Fibroblast of lung (primary cell): ENCODE data around the gene KRTAP24-1. TPM values are rescaled to one million over a fixed set of nuclear protein-coding genes. Genes with fewer than 3 reads are reported as not detected.

ENCODE experiments used
- DNase-seq, 2 donors: peaks; one replicate each; pipeline versions ENCODE4 v3.0.0 to v3.0.0-alpha.2; 2010; ENCODE audit warnings: low read depth in 2 of 2
- H2AFZ ChIP-seq: 2 replicates; pipeline ENCODE4 v1.5.1; 2012; ENCODE audit warnings: low read length, control low read depth, inconsistent platforms
- H3K27ac ChIP-seq: 2 replicates; pipeline ENCODE4 v1.5.1; 2011; ENCODE audit warnings: low read length, control low read depth; ENCODE audit not compliant: insufficient read depth
- H3K27me3 ChIP-seq: 2 replicates; pipeline ENCODE4 v1.5.1; 2011; ENCODE audit warnings: mild to moderate bottlenecking, low read length; ENCODE audit not compliant: control insufficient read depth, insufficient read depth
- H3K36me3 ChIP-seq: 2 replicates; pipeline ENCODE4 v1.5.1; 2011; ENCODE audit warnings: low read length; ENCODE audit not compliant: control insufficient read depth, insufficient read depth
- H3K4me1 ChIP-seq: 2 replicates; pipeline ENCODE4 v1.5.1; 2011; ENCODE audit warnings: low read length; ENCODE audit not compliant: control insufficient read depth, insufficient read depth; ENCODE audit errors: extremely low read depth
- H3K4me2 ChIP-seq: 2 replicates; pipeline ENCODE4 v1.5.1; 2011; ENCODE audit warnings: low read length, control low read depth; ENCODE audit not compliant: insufficient read depth; ENCODE audit errors: extremely low read depth
- H3K4me3 ChIP-seq, 4 experiments: fragments of 200-600 bp in 1 of 4; sonication (generic) in 1 of 4; replicated peaks in 1 of 4; 2 replicates each; pipeline ENCODE4 v1.5.1; 2011 to 2016; ENCODE audit warnings: low read length in 4 of 4, low read depth in 3 of 4, mild to moderate bottlenecking in 3 of 4, control low read depth in 2 of 4, inconsistent platforms in 1 of 4, mixed read lengths in 1 of 4; ENCODE audit not compliant: insufficient read depth in 1 of 4; ENCODE audit errors: control extremely low read depth in 1 of 4
- H3K79me2 ChIP-seq: 2 replicates; pipeline ENCODE4 v1.5.1; 2012; ENCODE audit warnings: mild to moderate bottlenecking, low read length, inconsistent platforms; ENCODE audit not compliant: control insufficient read depth, insufficient read depth
- H3K9ac ChIP-seq: 2 replicates; pipeline ENCODE4 v1.5.1; 2011; ENCODE audit warnings: mild to moderate bottlenecking, low read length, control low read depth; ENCODE audit not compliant: insufficient read depth
- H3K9me3 ChIP-seq: 2 replicates; pipeline ENCODE4 v1.5.1; 2012; ENCODE audit warnings: low read depth, low read length; ENCODE audit not compliant: control insufficient read depth, insufficient read depth
- H4K20me1 ChIP-seq: 2 replicates; pipeline ENCODE4 v1.5.1; 2011; ENCODE audit warnings: low read length; ENCODE audit not compliant: control insufficient read depth, insufficient read depth; ENCODE audit errors: extremely low read depth
- EZH2 ChIP-seq: IDR thresholded peaks from 2 replicates; pipeline ENCODE4 v1.5.1; 2012; ENCODE audit warnings: low read length, control low read depth, mild to moderate bottlenecking; ENCODE audit errors: missing control alignments
- polyA plus RNA-seq, 2 donors: library from polyadenylated mRNA; depleted of rRNA in 1 of 2; stranded (reverse) in 1 of 2; unstranded in 1 of 2; fragments of >200 nt; gene quantifications; 2 replicates each; pipeline ENCODE4 v1.2.1, GENCODE V29; 2011 to 2012; ENCODE audit warnings: missing spikeins in 1 of 2
- total RNA-seq: library from RNA; depleted of rRNA; stranded (reverse); fragments of >200 nt; gene quantifications from 2 replicates; pipeline ENCODE4 v1.2.1, GENCODE V29; 2014
- TF ChIP-seq, protein P1 (sequence below), 2 donors: IDR thresholded peaks in 1 of 2; conservative IDR thresholded peaks in 1 of 2; 1 replicate in 1 of 2; 2 replicates in 1 of 2; pipeline ENCODE4 v1.5.1; 2011 to 2012; ENCODE audit warnings: low read length in 2 of 2, control low read depth in 1 of 2, inconsistent platforms in 1 of 2, low read depth in 1 of 2, mild to moderate bottlenecking in 1 of 2

KRTAP24-1 gene
- total and polyA plus RNA-seq, 2 donors (not counting 1 experiment from before 2014, with no cell fraction given) = not detected

DNA sequence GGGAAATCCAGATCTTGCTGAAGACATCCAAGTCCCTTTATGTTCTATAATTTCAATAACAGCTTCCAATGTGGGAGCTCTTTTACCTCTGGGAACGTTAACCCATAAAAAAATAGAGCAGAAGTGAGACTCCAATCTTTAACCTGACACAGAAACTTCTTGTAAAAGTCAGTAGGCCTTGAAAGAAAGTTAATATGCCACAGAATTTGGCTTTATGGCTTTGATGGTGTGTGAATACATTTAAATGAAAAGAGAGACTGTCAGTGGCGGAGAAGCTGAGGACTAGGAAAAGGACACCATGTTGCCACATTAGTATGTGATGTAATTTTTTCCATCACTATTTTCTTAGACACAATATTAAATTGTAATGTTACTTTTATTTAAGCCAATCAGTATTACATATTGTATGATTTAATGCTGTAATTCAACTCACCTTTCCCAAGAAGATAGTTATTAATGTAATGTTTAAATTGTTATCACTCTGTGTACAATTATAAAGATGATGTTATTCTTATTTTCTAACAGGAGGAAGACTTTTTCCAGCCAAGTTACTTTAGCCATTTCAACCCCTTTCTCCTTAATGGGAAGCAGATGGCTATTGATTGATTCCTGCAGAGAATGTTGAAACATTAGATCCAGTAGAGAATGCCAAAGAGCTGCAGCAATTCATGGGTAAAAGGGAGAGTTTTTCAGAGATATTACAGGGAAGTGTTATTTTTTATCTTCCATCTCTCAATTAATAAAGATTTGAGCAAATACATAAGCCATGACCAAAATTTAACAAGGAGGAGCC, 49.3 kb downstream of the KRTAP24-1 start:
- H3K4me3 ChIP-seq = no peak overlapping the region
- H2AFZ ChIP-seq = no peak overlapping the region
- no peak for TF ChIP-seq EZH2
- TF ChIP-seq, protein P1, sequence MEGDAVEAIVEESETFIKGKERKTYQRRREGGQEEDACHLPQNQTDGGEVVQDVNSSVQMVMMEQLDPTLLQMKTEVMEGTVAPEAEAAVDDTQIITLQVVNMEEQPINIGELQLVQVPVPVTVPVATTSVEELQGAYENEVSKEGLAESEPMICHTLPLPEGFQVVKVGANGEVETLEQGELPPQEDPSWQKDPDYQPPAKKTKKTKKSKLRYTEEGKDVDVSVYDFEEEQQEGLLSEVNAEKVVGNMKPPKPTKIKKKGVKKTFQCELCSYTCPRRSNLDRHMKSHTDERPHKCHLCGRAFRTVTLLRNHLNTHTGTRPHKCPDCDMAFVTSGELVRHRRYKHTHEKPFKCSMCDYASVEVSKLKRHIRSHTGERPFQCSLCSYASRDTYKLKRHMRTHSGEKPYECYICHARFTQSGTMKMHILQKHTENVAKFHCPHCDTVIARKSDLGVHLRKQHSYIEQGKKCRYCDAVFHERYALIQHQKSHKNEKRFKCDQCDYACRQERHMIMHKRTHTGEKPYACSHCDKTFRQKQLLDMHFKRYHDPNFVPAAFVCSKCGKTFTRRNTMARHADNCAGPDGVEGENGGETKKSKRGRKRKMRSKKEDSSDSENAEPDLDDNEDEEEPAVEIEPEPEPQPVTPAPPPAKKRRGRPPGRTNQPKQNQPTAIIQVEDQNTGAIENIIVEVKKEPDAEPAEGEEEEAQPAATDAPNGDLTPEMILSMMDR (conservative IDR thresholded peaks at IDR 0.05 in 1 of 2, IDR thresholded peaks at IDR 0.05 in 1 of 2; ENCODE audit: low read depth in 1 of 2, low read length in 2 of 2) = no peak
- H3K9me3 ChIP-seq = no peaks in the 10 kb centered on the region
- no peak for DNase-seq
- H3K27ac ChIP-seq = no peak overlapping the region
- no peaks in the 10 kb centered on the region for H3K27me3 ChIP-seq
- H3K79me2 ChIP-seq = no peaks in the 10 kb centered on the region
- no peaks in the 10 kb centered on the region for H4K20me1 ChIP-seq
- no peak overlapping the region for H3K4me2 ChIP-seq
- no peaks in the 10 kb centered on the region for H3K4me1 ChIP-seq
- no peak overlapping the region for H3K9ac ChIP-seq
- no peaks in the 10 kb centered on the region for H3K36me3 ChIP-seq

DNA sequence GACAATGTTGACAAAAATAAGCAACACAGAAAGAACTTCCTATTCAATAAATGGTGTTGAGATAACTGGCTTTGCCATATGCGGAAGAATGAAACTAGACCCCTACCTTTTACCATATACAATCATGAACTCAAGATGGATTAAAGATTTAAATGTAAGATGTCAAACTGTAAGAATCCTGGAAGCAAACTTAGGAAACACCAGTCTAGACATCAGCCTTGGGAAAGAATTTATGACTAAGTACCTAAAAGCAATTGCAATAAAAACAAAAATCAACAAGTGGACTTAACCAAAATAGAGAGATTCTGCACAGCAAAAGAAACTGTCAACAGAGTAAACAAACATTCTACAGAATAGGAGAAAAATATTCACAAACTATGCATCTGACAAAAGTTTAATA, 50.7 kb downstream of the KRTAP24-1 start:
- H3K9me3 ChIP-seq = no peaks in the 10 kb centered on the region
- no peaks in the 10 kb centered on the region for H3K79me2 ChIP-seq
- no peak overlapping the region for H3K4me2 ChIP-seq
- H2AFZ ChIP-seq = no peak overlapping the region
- no peaks in the 10 kb centered on the region for H4K20me1 ChIP-seq
- no peaks in the 10 kb centered on the region for H3K27me3 ChIP-seq
- H3K4me1 ChIP-seq = peaks cover 3% of the 10 kb centered on the region
- H3K9ac ChIP-seq = no peak overlapping the region
- H3K4me3 ChIP-seq = no peak overlapping the region
- DNase-seq = no peak
- TF ChIP-seq EZH2 = no peak
- TF ChIP-seq, protein P1 (conservative IDR thresholded peaks at IDR 0.05 in 1 of 2, IDR thresholded peaks at IDR 0.05 in 1 of 2; ENCODE audit: low read depth in 1 of 2, low read length in 2 of 2) = no peak
- H3K27ac ChIP-seq = no peak overlapping the region
- no peaks in the 10 kb centered on the region for H3K36me3 ChIP-seq

Other genes starting within 250 kb of the KRTAP24-1 start
- gene CLDN17, start 116.1 kb downstream of the KRTAP24-1 start, total RNA-seq = not detected in 2 replicates
- gene CLDN17, start 116.1 kb downstream of the KRTAP24-1 start, polyA plus RNA-seq = not detected in 2 replicates
- gene CLDN8, start 66.9 kb downstream of the KRTAP24-1 start, total RNA-seq = not detected in 2 replicates
- gene CLDN8, start 66.9 kb downstream of the KRTAP24-1 start, polyA plus RNA-seq = not detected in 2 replicates
- gene KRTAP25-1, start 6.6 kb upstream of the KRTAP24-1 start, total RNA-seq = not detected in 2 replicates
- gene KRTAP25-1, start 6.6 kb upstream of the KRTAP24-1 start, polyA plus RNA-seq = not detected in 2 replicates
- not detected in 2 replicates for gene KRTAP26-1, start 37.4 kb upstream of the KRTAP24-1 start, total RNA-seq
- gene KRTAP26-1, start 37.4 kb upstream of the KRTAP24-1 start, polyA plus RNA-seq = not detected in 2 replicates
- gene KRTAP27-1, start 54.7 kb upstream of the KRTAP24-1 start, total RNA-seq = not detected in 2 replicates
- gene KRTAP27-1, start 54.7 kb upstream of the KRTAP24-1 start, polyA plus RNA-seq = not detected in 2 replicates
- not detected in 2 replicates for gene KRTAP23-1, start 65.7 kb upstream of the KRTAP24-1 start, total RNA-seq
- gene KRTAP23-1, start 65.7 kb upstream of the KRTAP24-1 start, polyA plus RNA-seq = not detected in 2 replicates
- gene KRTAP13-2, start 89.3 kb upstream of the KRTAP24-1 start, total RNA-seq = not detected in 2 replicates
- gene KRTAP13-2, start 89.3 kb upstream of the KRTAP24-1 start, polyA plus RNA-seq = not detected in 2 replicates
- gene KRTAP13-1, start 113.1 kb upstream of the KRTAP24-1 start, total RNA-seq = not detected in 2 replicates
- not detected in 2 replicates for gene KRTAP13-1, start 113.1 kb upstream of the KRTAP24-1 start, polyA plus RNA-seq
- gene KRTAP13-3, start 143.0 kb upstream of the KRTAP24-1 start, total RNA-seq = not detected in 2 replicates
- gene KRTAP13-3, start 143.0 kb upstream of the KRTAP24-1 start, polyA plus RNA-seq = not detected in 2 replicates
- gene KRTAP13-4, start 147.3 kb upstream of the KRTAP24-1 start, total RNA-seq = not detected in 2 replicates
- gene KRTAP13-4, start 147.3 kb upstream of the KRTAP24-1 start, polyA plus RNA-seq = not detected in 2 replicates
- not detected in 2 replicates for gene KRTAP15-1, start 157.3 kb upstream of the KRTAP24-1 start, total RNA-seq
- gene KRTAP15-1, start 157.3 kb upstream of the KRTAP24-1 start, polyA plus RNA-seq = not detected in 2 replicates
- not detected in 2 replicates for gene KRTAP19-1, start 197.4 kb upstream of the KRTAP24-1 start, total RNA-seq
- gene KRTAP19-1, start 197.4 kb upstream of the KRTAP24-1 start, polyA plus RNA-seq = not detected in 2 replicates
- gene KRTAP19-2, start 204.5 kb upstream of the KRTAP24-1 start, total RNA-seq = not detected in 2 replicates
- gene KRTAP19-2, start 204.5 kb upstream of the KRTAP24-1 start, polyA plus RNA-seq = not detected in 2 replicates
- not detected in 2 replicates for gene KRTAP19-3, start 209.1 kb upstream of the KRTAP24-1 start, total RNA-seq
- not detected in 2 replicates for gene KRTAP19-3, start 209.1 kb upstream of the KRTAP24-1 start, polyA plus RNA-seq
- gene KRTAP19-4, start 214.2 kb upstream of the KRTAP24-1 start, total RNA-seq = not detected in 2 replicates
- gene KRTAP19-4, start 214.2 kb upstream of the KRTAP24-1 start, polyA plus RNA-seq = not detected in 2 replicates
- gene KRTAP19-5, start 219.2 kb upstream of the KRTAP24-1 start, total RNA-seq = not detected in 2 replicates
- not detected in 2 replicates for gene KRTAP19-5, start 219.2 kb upstream of the KRTAP24-1 start, polyA plus RNA-seq